Measurements from ENCODE around the gene NCK2. TPM values are rescaled to one million over a fixed set of nuclear protein-coding genes. Genes with fewer than 3 reads are reported as not detected.

Gene NCK2
- total RNA-seq, 6 experiments from 2014 or later = 18.6 to 20.2 (median 19.8) TPM

GRCh38 chr2:105731511-105731910 lies 13.2 kb upstream of the NCK2 start:
- no peaks in the 10 kb centered on the region; the same call in 1 of the 2 replicates for H3K9me3 Mint-ChIP-seq
- H3K27me3 Mint-ChIP-seq (ENCODE audit: insufficient read depth) = peaks cover 18% of the 10 kb centered on the region
- no peak overlapping the region for H3K27ac Mint-ChIP-seq
- no peak overlapping the region for H3K4me3 Mint-ChIP-seq
- no peak for TF ChIP-seq CTCF (IDR thresholded peaks at IDR 0.05)
- H3K4me1 Mint-ChIP-seq (ENCODE audit: low read depth) = peaks cover 25% of the 10 kb centered on the region
- H3K36me3 Mint-ChIP-seq (ENCODE audit: low read depth) = peaks cover 5% of the 10 kb centered on the region; the same call in 1 of the 2 replicates
- no peak for DNase-seq

- H3K27me3 Mint-ChIP-seq (ENCODE audit: insufficient read depth) = peaks cover 13% of the 10 kb centered on the region
- peaks cover 25% of the 10 kb centered on the region for H3K4me1 Mint-ChIP-seq (ENCODE audit: low read depth)
- H3K36me3 Mint-ChIP-seq (ENCODE audit: low read depth) = no peaks in the 10 kb centered on the region
- no peak for TF ChIP-seq CTCF (IDR thresholded peaks at IDR 0.05)
- no peak for DNase-seq
- H3K4me3 Mint-ChIP-seq = no peak overlapping the region
- no peak overlapping the region for H3K27ac Mint-ChIP-seq
- no peaks in the 10 kb centered on the region for H3K9me3 Mint-ChIP-seq
Measured at GRCh38 chr2:105732101-105732500, 12.6 kb upstream of the NCK2 start.

- no peak overlapping the region for H3K4me3 Mint-ChIP-seq
Measured at GRCh38 chr2:105732955-105733607, 11.6 kb upstream of the NCK2 start.

GRCh38 chr2:105733875-105734274 lies 10.8 kb upstream of the NCK2 start:
- Mint-ChIP-seq H3K27ac (no peak overlapping the region), H3K4me1 (ENCODE audit: low read depth) (peaks cover 32% of the 10 kb centered on the region), H3K36me3 (ENCODE audit: low read depth) (no peaks in the 10 kb centered on the region), H3K9me3 (no peaks in the 10 kb centered on the region), H3K4me3 (no peak overlapping the region), H3K27me3 (ENCODE audit: insufficient read depth) (peaks cover 7% of the 10 kb centered on the region)
- TF ChIP-seq CTCF (IDR thresholded peaks at IDR 0.05) = no peak
- DNase-seq = no peak

More at GRCh38 chr2:105732955-105733607, 11.6 kb upstream of the NCK2 start:
- no peaks in the 10 kb centered on the region for H3K36me3 Mint-ChIP-seq (ENCODE audit: low read depth)
- DNase-seq = no peak
- H3K27me3 Mint-ChIP-seq (ENCODE audit: insufficient read depth) = peaks cover 9% of the 10 kb centered on the region
- TF ChIP-seq CTCF (IDR thresholded peaks at IDR 0.05) = no peak
- no peaks in the 10 kb centered on the region for H3K9me3 Mint-ChIP-seq
- no peak overlapping the region for H3K27ac Mint-ChIP-seq
- peaks cover 26% of the 10 kb centered on the region for H3K4me1 Mint-ChIP-seq (ENCODE audit: low read depth)

- no peaks in the 10 kb centered on the region for H3K9me3 Mint-ChIP-seq
- H3K27ac Mint-ChIP-seq = peak overlapping the region; percentile 4; the same call in 1 of the 2 replicates
- TF ChIP-seq CTCF (IDR thresholded peaks at IDR 0.05) = no peak
- H3K36me3 Mint-ChIP-seq (ENCODE audit: low read depth) = no peaks in the 10 kb centered on the region
- DNase-seq = peak; percentile 55
- peaks cover 42% of the 10 kb centered on the region for H3K4me1 Mint-ChIP-seq (ENCODE audit: low read depth)
- peaks cover 7% of the 10 kb centered on the region for H3K27me3 Mint-ChIP-seq (ENCODE audit: insufficient read depth)
- peak overlapping the region; percentile 25; the same call in 1 of the 2 replicates for H3K4me3 Mint-ChIP-seq
Measured at GRCh38 chr2:105734762-105735538, 9.8 kb upstream of the NCK2 start.

Data from HFFc6 (cell line).